Osteocyte (in vitro differentiated cells): ENCODE measurements around the gene PPHLN1. TPM values are rescaled to one million over a fixed set of nuclear protein-coding genes. Genes with fewer than 3 reads are reported as not detected.

Experiments
- DNase-seq: peaks from one replicate; pipeline ENCODE4 v3.0.0; 2021; ENCODE audit warnings: mixed read lengths; ENCODE audit not compliant: unreplicated experiment; ENCODE audit errors: extremely low spot score
- H3K27ac Mint-ChIP-seq: one replicate; pipeline ENCODE4 v1.8.0; 2021; ENCODE audit warnings: mild to moderate bottlenecking, mixed read lengths; ENCODE audit not compliant: unreplicated experiment
- H3K27me3 Mint-ChIP-seq: one replicate; pipeline ENCODE4 v1.8.0; 2021; ENCODE audit warnings: mixed read lengths; ENCODE audit not compliant: unreplicated experiment
- H3K36me3 Mint-ChIP-seq: one replicate; pipeline ENCODE4 v1.8.0; 2021; ENCODE audit warnings: mixed read lengths; ENCODE audit not compliant: unreplicated experiment
- H3K4me1 Mint-ChIP-seq: one replicate; pipeline ENCODE4 v1.8.0; 2021; ENCODE audit warnings: mixed read lengths; ENCODE audit not compliant: unreplicated experiment
- H3K4me3 Mint-ChIP-seq: one replicate; pipeline ENCODE4 v1.8.0; 2021; ENCODE audit warnings: mild to moderate bottlenecking, moderate library complexity, mixed read lengths; ENCODE audit not compliant: unreplicated experiment
- H3K9me3 Mint-ChIP-seq: one replicate; pipeline ENCODE4 v1.8.0; 2021; ENCODE audit warnings: mixed read lengths; ENCODE audit not compliant: unreplicated experiment
- CTCF ChIP-seq: fragments of 200-600 bp; sonication (generic); IDR thresholded peaks from 2 replicates; pipeline ENCODE4 v1.5.0; 2021; ENCODE audit warnings: antibody characterized with exemption, mild to moderate bottlenecking, moderate library complexity
- long read RNA-seq: library from polyadenylated mRNA; unstranded; transcript quantifications from one replicate; pipeline ENCODE4 v2.0.0, GENCODE V29; 2021
- total RNA-seq: library from RNA; stranded (reverse); gene quantifications from 2 replicates; pipeline ENCODE4 v1.2.1, GENCODE V29; 2021

PPHLN1 gene, protein sequence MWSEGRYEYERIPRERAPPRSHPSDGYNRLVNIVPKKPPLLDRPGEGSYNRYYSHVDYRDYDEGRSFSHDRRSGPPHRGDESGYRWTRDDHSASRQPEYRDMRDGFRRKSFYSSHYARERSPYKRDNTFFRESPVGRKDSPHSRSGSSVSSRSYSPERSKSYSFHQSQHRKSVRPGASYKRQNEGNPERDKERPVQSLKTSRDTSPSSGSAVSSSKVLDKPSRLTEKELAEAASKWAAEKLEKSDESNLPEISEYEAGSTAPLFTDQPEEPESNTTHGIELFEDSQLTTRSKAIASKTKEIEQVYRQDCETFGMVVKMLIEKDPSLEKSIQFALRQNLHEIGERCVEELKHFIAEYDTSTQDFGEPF
- total RNA-seq: 56.6 and 60.7 TPM in 2 replicates
- long read RNA-seq, full-length matches to known transcripts: 119 of 229 reads
- long read RNA-seq, partial matches to known transcripts: 71 of 229 reads
- long read RNA-seq, other reads (novel, unspliced or antisense): 39 of 229 reads

DNA sequence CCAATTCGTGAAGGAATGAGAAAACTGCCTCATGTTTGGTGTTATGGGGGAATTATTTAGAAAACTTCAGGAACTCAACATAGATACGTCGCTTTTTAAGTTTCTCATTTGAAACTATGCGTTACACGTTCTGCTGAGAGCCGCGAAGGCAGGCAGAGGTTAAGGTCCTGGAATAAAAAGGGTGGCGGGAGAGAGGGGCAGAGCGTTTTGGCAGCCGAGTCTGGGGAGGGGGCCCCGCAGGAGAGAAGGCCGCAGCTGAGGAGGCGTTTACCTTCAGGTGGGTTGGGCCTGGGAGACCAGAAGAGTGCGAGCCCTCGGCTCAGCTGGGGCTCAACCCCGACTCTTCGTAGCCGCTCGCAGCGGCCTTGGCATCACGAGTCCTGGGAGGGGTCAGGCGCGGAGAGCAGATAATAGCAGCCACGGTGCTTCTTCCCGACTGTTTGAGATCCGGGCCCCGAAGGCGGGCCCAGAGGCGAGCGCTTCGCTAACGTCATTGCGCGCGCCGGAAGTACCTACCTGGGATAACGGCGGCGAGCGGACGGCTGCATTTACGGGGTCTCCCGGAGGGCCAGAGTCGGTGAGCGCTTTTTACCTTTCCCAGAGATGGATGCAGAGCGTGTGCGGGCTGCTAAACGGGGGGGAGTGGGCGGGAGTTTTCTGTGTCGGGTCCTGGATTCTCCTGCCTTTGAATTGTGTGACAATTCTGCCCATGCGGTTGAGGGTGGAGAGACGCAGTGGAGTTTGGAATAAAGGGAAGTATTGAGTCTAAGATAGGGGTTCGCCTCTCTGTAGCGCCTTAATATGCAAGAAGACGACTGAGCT lies at the start of gene PPHLN1, which contains the start of gene ZCRB1:
PPHLN1 (plus strand) TSS at position 515 of the 822 bp plus-strand sequence. CDS start 9,736 bp downstream, outside the sequence.
ZCRB1 (minus strand) TSS at position 442 of the 822 bp plus-strand sequence. CDS start 1,992 bp downstream, outside the sequence.
- Mint-ChIP-seq H3K27ac (peak within 1 kb of the TSS; percentile 97), H3K36me3 (peaks cover 11% of the 10 kb centered on the region), H3K4me1 (peaks cover 28% of the 10 kb centered on the region), H3K4me3 (peak within 1 kb of the TSS; percentile 98), H3K27me3 (no peaks in the 10 kb centered on the region), H3K9me3 (no peaks in the 10 kb centered on the region)
- DNase-seq: peak; percentile 88
- TF ChIP-seq CTCF: no peak

- H3K4me1 Mint-ChIP-seq: no peaks in the 10 kb centered on the region
These were observed 48.4 kb upstream of the PPHLN1 start for GRCh38 chr12:42277396-42278127.

DNA sequence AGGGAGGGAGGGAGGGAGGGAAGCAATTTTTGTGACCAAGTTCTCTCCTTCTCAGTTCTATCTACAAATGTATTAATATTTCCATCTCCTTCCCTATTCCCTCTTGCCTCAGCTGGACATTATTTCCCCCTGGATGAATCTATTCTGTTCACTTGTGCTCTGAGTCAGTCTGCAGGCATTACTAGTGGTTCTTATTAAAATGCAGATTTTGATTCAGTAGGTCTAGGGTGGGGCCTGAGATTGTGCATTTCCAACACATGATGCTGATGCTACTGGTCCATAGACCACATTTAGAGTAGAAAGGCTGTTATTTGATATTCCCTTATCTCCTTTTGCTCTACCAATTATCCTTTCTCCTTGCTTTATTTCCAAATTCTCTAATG lies 47.8 kb upstream of the PPHLN1 start:
- no peak for DNase-seq
- no peaks in the 10 kb centered on the region for H3K4me1 Mint-ChIP-seq
- peaks cover 19% of the 10 kb centered on the region for H3K27me3 Mint-ChIP-seq
- no peaks in the 10 kb centered on the region for H3K36me3 Mint-ChIP-seq
- H3K9me3 Mint-ChIP-seq: no peaks in the 10 kb centered on the region
- H3K4me3 Mint-ChIP-seq: no peak overlapping the region
- TF ChIP-seq CTCF: no peak
- no peak overlapping the region for H3K27ac Mint-ChIP-seq

More at GRCh38 chr12:42277396-42278127, 48.4 kb upstream of the PPHLN1 start:
- Mint-ChIP-seq H3K9me3 (peaks cover 5% of the 10 kb centered on the region), H3K27ac (no peak overlapping the region), H3K27me3 (peaks cover 17% of the 10 kb centered on the region), H3K36me3 (no peaks in the 10 kb centered on the region), H3K4me3 (no peak overlapping the region)
- TF ChIP-seq CTCF: no peak
- no peak for DNase-seq

DNA sequence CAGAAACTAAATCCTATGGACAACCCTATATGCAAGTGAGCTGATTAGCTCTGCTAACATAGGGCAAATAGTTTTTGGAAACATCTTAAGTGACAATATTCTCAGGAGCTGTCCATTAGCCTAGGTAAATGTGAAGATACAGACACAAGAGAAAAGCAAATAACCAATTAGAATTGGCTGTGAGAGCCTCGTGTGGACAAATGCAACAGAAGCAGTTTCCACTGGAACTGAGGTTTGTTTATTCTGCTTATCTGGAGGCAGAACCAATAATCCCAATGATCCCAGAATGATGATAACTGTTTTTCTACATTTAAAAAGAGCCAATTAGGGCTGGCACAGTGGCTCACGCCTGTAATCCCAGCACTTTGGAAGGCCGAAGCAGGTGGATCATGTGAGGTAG lies 44.7 kb upstream of the PPHLN1 start:
- TF ChIP-seq CTCF: no peak
- H3K27me3 Mint-ChIP-seq: peaks cover 21% of the 10 kb centered on the region
- H3K4me1 Mint-ChIP-seq: peaks cover 4% of the 10 kb centered on the region
- DNase-seq: no peak
- H3K9me3 Mint-ChIP-seq: no peaks in the 10 kb centered on the region
- H3K4me3 Mint-ChIP-seq: no peak overlapping the region
- no peaks in the 10 kb centered on the region for H3K36me3 Mint-ChIP-seq
- H3K27ac Mint-ChIP-seq: no peak overlapping the region
